A673 (cell line): ENCODE data around the gene PDCD10.

ENCODE experiments used
- EZH2 ChIP-seq: fragments of 200-600 bp; sonication (generic); IDR thresholded peaks from 2 replicates; pipeline ENCODE4 v1.6.1; 2017; ENCODE audit warnings: borderline replicate concordance, low read depth, mild to moderate bottlenecking, mixed read lengths, antibody characterized with exemption, low read length; ENCODE audit not compliant: poor library complexity, severe bottlenecking
- TF ChIP-seq, protein P1 (sequence below): fragments of 300-800, 200-600 bp; sonication (generic); conservative IDR thresholded peaks from 2 replicates; pipeline ENCODE4 v1.5.1; 2017; ENCODE audit warnings: low read depth, mild to moderate bottlenecking, antibody characterized with exemption, low read length, moderate library complexity, mixed read lengths

DNA sequence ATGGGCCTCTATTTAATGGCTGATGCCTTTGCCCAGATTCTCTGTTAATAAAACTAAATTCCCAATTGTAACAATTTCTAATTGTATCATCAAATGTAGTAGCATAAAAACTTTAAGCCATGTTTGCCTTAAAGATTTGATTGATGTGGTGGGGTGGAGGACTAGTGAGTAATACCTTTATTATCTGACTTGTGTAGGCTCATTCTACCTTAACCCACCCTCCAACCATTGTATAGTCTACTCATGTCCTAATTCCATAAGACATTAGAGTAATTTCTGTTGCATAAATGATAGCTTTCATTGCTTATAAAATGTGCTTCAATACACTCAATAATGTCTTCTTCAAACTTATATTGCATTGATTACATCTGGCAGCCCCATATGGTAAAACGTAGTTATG lies 26.6 kb upstream of the PDCD10 start:
- TF ChIP-seq, protein P1, sequence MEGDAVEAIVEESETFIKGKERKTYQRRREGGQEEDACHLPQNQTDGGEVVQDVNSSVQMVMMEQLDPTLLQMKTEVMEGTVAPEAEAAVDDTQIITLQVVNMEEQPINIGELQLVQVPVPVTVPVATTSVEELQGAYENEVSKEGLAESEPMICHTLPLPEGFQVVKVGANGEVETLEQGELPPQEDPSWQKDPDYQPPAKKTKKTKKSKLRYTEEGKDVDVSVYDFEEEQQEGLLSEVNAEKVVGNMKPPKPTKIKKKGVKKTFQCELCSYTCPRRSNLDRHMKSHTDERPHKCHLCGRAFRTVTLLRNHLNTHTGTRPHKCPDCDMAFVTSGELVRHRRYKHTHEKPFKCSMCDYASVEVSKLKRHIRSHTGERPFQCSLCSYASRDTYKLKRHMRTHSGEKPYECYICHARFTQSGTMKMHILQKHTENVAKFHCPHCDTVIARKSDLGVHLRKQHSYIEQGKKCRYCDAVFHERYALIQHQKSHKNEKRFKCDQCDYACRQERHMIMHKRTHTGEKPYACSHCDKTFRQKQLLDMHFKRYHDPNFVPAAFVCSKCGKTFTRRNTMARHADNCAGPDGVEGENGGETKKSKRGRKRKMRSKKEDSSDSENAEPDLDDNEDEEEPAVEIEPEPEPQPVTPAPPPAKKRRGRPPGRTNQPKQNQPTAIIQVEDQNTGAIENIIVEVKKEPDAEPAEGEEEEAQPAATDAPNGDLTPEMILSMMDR = no peak
- TF ChIP-seq EZH2 = no peak
